Fibroblast of peridontal ligament (primary cell): Measurements from ENCODE around the gene STAMBP.
A peak's percentile ranks its signal among the peaks of the same experiment; 100 is the strongest.
"Not testable (repeated sequence)": the region's sequence is repeated elsewhere in the genome, so short reads cannot be mapped to it uniquely, and the experiment has no call there.

Experiments used
- DNase-seq: peaks from one replicate; pipeline ENCODE4 v3.0.0-alpha.2; 2010; ENCODE audit errors: extremely low read depth

STAMBP gene

GRCh38 chr2:73887596-73888353 is 59.0 kb downstream of the STAMBP start:
- not testable (repeated sequence) for DNase-seq

- no peak for DNase-seq
These were observed 59.6 kb downstream of the STAMBP start for GRCh38 chr2:73888388-73888787.

- no peak for DNase-seq
These were observed 60.4 kb downstream of the STAMBP start for GRCh38 chr2:73889206-73889605.

GRCh38 chr2:73890301-73891092 is 61.7 kb downstream of the STAMBP start:
- peak; percentile 13 for DNase-seq

GRCh38 chr2:73891276-73891901 is 62.6 kb downstream of the STAMBP start:
- DNase-seq, result no peak

GRCh38 chr2:73892631-73893329 is 64.0 kb downstream of the STAMBP start, which contains the start of gene ACTG2:
Gene ACTG2, plus strand, starts transcription at chr2:73893008. Its CDS starts 8,304 bp downstream, at chr2:73901312.
- peak; percentile 57 for DNase-seq

- no peak for DNase-seq
These were observed 65.2 kb downstream of the STAMBP start for GRCh38 chr2:73893764-73894474.

GRCh38 chr2:73894475-73894850 is 65.7 kb downstream of the STAMBP start:
- no peak for DNase-seq

GRCh38 chr2:73894877-73895276 is 66.1 kb downstream of the STAMBP start:
- no peak for DNase-seq

- no peak for DNase-seq
These were observed 66.7 kb downstream of the STAMBP start for GRCh38 chr2:73895473-73895872.

GRCh38 chr2:73896362-73897239 is 67.8 kb downstream of the STAMBP start:
- DNase-seq, result peak; percentile 98

- no peak for DNase-seq
These were observed 68.5 kb downstream of the STAMBP start for GRCh38 chr2:73897240-73897583.

- no peak for DNase-seq
These were observed 69.2 kb downstream of the STAMBP start for GRCh38 chr2:73897934-73898333.

GRCh38 chr2:73899801-73900336 is 71.1 kb downstream of the STAMBP start:
- DNase-seq, result no peak

GRCh38 chr2:73901143-73901542 is 72.4 kb downstream of the STAMBP start:
- no peak for DNase-seq

GRCh38 chr2:73902284-73902683 is 73.5 kb downstream of the STAMBP start:
- no peak for DNase-seq

- DNase-seq, result no peak
These were observed 74.6 kb downstream of the STAMBP start for GRCh38 chr2:73903313-73903712.

GRCh38 chr2:73903949-73904613 is 75.3 kb downstream of the STAMBP start:
- not testable (repeated sequence) for DNase-seq

GRCh38 chr2:73904952-73905351 is 76.2 kb downstream of the STAMBP start:
- no peak for DNase-seq
